Heart left ventricle (tissue), 13 donors: Measurements from ENCODE around the gene KCNV2.

ENCODE experiments used
- CTCF ChIP-seq, 12 donors: fragments of 200-600 bp; sonication (generic) in 4 of 12; IDR thresholded peaks; one replicate each; pipeline versions ENCODE4 v1.5.0 to v1.8.0; 2018 to 2022; ENCODE audit warnings: antibody characterized with exemption in 12 of 12, mild to moderate bottlenecking in 5 of 12
- POLR2A ChIP-seq, 2 donors: fragments of 450-650 bp; IDR thresholded peaks; one replicate each; pipeline ENCODE4 v1.6.1; 2017; ENCODE audit warnings: antibody characterized with exemption in 2 of 2, mild to moderate bottlenecking in 2 of 2, moderate library complexity in 2 of 2
- donor health status: ischemic (EF 13 %, LVEDD 7.1; RV severe dilation, severe dysfunction).
- donor health status: DM: no; HTN: yes; CAD: no.
- donor health status: DM: no; HTN: no; CAD: no.
- donor health status: ischemic (EF 25% LVEDD 6.9; RV normal size, moderate dysfunction).
- donor health status: ischemic (EF 25% LVEDD 5.7; RV mildly dilated, moderate dysfunction).
- donor health status: ischemic (EF 35%, LVEDD 5.7; RV mildly dilated, moderate dysfunction).
- donor health status: nonischemic (EF 11% LVEDD 7.7; RV severe dilation, severe dysfunction).
- donor health status: DM: yes; HTN: yes; CAD: no.
- donor health status: PGD.
- donor health status: ischemic (EF 29% LVEDD 5.4; RV normal size, mild dysfunction).
- donor health status: nonischemic (EF 23%, LVEDD 6.1; RV moderate dilation, normal function).

- TF ChIP-seq CTCF (IDR thresholded peaks at IDR 0.05), result no peak
- TF ChIP-seq POLR2A (IDR thresholded peaks at IDR 0.05), result no peak
These were observed 54.4 kb downstream of the KCNV2 start for GRCh38 chr9:2771661-2772060.
